HG03439 (cell line): ENCODE results near the gene HOXD12.

Experiments
- ATAC-seq: cut with Tn5 transposase; IDR thresholded peaks from one replicate; pipeline ENCODE4 v1.9.1; 2021; ENCODE audit warnings: mild to moderate bottlenecking, moderate library complexity; ENCODE audit not compliant: unreplicated experiment

Gene HOXD12

DNA sequence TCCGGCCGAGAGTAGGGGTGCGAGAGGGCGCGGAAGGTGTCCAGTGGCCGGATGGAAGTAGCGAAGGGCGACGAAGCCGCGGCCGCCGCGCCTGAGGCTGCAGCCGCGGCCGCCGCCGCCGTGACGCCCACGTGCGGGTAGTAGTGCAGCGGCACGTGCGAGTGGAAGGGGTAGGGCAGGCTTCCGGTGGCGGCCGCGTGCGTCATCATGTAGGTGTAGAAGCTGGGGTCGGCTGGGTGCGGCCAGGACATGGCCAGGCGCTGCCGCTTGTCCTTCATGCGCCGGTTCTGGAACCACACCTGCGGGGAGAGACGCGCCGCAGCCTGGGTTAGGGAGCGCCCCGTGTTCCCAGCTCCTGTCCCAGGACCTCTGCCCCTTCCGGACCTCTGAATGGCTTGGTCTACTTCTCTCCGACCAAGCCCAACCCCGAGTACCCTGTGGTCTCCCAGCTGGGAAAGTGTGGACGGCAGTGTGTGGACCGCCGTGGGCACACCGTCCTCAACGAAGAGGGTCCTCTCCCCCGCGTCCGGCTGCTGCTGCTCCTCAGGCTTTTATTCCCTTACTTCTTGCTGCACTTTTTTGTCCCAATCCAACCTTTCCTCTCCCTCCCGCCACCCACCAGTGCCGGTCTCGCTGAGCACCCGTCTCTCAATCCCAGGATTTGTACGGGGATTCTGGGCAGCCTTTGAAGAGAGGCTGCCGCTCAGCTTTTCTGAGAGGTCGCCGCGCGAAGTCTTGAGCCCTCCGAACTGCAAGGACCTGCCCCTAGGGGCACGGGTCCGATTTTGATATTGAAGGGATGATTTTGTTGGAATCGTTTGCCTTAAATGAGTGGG lies 18.8 kb upstream of the HOXD12 start:
- no peak for ATAC-seq

DNA sequence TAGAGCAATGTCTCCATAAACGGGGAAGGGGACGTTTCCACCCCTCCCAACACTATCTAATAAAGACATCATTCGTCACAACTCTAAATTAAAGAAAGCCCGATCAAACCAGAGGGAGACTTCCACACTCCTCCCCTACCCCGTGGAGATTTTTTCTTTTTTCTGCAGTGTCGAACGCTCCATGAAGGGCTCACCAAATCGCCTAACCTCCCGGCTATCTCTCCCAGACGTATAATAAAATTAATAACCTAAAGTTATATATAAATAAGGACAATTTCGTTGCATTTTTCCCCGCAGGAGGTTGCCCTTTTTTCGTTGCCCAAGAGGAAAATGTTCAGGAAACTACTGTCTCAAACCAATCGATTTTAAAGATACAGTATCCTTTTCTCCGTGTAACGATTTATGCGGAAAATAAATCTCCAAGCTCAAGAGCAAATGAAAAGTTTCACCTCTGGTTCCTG lies 18.2 kb upstream of the HOXD12 start:
- no peak for ATAC-seq

DNA sequence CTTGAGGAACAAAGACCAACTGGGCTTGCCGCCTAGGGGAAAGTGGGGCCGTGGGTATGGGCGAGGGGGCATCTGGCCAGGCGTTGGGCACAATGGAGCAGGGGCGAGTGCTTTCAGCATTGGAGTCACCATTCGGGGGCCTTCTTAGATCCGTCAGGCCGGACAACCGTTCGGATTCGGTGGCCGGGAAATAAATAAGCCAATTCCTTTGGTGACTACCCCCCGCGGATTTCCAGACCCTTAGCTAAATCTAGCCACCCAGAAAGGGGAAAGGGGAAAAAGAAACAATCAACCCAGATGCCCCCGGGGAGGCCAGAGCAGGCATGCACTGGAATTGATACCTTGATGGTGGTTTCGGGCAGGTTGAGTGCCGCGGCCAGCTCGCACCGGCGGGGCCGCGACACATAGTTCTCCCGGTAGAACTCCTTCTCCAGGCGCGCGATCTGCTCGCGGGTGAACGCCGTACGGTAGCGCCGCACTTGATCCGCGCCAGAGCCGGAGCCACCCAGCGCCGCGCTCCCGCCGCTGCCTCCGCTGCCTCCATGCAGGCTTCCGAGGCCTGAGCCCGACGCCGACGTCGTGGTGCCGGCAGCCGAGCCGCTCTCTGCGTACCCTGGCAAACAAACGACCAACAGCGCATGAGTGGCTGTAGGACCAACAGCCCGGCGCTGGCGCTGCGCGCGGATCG lies 17.6 kb upstream of the HOXD12 start:
- ATAC-seq, result no peak

DNA sequence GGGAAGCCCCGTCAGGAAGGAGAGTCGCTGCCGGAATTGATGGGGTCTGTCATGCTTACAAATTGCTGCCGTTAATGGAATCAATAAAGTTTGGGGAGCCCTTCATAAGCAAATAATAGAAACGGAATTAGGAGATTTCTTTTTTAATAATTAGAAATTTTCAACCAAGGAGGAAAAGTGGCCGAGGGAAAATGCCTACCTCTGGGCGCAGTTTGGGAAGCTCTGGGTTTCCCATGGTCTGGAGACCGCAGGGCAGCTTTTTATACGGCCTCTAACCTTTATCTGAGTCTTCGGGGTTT lies 17.1 kb upstream of the HOXD12 start:
- ATAC-seq, result no peak

DNA sequence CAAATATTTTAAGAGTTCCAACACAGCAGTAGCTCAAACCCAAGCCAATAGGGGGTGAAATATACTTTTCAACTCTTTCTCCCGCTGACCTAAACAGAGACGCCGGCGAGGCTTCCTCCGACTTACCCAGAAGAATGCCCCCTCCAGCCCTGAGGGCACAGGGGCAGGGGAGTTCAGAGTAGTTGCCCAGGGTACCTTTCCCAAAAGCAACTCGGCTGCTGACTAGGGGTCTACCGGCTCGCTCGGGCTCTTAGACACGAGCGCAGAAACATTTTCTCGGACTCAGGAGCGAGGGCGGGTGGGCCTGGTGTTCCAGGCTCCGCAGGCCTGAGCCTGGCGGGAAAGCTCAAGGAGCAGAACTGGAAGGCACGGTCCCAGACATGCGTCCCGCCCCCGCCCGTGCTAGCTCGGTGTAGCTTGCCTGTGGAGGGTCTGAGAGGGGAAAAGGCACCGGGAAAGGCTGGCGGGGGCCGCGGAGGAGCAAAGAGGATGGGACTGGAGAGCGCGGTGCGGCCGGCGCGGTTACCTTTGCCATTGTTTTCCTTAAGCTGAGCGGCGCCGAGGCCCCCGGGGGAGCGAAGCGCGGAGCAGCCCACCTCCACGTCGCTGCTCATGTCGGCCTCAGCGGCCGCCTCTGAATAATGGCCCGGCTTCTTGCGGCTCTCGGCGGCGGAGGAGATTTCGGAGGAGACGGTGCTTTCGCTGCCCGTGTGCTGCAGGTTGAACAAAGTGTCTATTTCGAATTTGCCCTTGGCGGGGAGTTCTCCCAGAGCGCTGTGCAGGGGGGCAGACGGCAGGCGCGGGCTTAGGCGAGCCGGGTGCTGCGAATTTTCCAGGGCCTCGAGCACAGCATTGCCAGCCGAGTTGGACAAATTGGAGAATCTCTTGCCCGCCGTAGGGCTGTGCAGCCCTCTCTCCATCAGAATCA lies 16.5 kb upstream of the HOXD12 start:
- no peak for ATAC-seq

DNA sequence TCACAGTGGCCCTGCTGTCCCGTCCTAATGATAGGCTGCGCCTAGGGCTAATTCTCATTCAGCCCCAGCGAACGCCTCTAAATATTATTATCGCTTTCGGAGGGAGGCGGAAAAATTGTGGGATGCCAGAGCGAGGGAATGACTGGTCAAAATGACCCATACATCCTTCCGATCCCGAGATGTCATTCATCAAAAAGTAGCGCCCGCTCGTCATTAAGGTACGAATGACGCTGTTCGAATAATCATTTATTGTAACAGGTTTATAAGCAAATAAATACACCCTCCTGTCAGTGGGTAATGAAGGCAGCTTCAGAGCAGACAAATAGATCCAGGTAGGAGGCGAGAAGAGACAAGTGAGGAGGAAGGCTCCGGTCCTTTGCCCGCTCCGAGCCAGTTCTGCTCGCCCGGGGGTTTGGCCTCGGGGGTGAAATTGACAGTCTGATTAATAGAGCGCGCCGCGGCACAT lies 15.8 kb upstream of the HOXD12 start, which contains the start of gene EVX2:
EVX2 (minus strand) TSS at position 167 of the 466 bp plus-strand sequence. CDS start 186 bp downstream, outside the sequence.
- no peak for ATAC-seq

DNA sequence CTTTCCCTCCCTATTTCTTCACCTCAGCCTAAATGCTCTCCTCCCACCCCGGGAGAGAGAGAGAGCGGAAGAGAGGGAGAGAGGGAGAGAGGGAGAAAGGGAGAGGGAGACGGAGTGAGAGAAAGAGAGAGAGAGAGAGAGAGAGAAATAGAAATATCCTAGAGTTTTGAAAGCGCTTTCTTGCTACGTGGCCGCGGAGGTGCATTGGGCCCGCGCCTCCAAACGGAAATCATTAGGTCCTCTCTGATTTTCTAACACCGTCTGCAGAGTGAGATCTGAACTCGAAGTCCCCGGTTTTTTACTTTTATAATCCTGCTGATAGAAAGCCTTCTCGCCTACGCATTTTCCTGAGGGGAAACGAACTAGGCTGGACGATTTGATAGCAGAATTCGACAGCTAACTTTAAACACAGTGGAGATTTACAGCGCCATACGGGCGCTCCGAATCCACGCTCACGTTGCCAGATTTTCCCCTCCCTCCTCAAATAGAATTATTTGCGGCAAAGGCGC lies 14.9 kb upstream of the HOXD12 start:
- ATAC-seq, result no peak

DNA sequence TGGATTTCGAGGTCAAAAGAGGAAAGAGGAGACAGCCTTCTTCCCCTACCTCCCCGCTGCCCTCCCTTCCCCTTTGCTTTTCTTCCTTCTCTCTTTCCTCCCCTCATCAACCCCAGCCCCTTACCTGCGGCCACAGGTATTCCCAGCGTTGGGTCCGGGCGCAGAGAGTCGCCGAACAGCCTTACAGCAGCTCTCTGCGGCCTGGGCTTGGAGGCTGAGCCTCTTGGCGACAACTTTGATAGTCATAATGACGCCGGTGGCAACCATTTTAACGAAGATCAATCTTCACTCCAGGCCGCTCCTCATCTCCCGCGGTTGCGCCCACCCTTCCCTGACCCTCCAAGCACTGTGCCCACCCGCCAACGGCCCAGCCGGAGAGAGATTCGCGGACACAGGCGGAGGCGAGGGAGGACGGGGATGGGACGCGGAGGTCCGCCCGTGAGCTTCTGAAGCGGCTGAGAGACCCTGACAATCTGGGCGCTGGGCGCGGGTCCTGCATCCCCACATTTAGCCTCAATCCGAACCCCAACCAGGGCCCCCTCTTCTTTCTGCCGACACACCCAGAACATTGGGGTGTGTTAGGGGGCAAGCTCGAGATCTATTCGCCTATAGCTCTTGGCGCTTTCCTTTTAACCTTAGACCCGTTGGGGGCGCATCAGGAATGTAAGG lies 14.3 kb upstream of the HOXD12 start:
- no peak for ATAC-seq

DNA sequence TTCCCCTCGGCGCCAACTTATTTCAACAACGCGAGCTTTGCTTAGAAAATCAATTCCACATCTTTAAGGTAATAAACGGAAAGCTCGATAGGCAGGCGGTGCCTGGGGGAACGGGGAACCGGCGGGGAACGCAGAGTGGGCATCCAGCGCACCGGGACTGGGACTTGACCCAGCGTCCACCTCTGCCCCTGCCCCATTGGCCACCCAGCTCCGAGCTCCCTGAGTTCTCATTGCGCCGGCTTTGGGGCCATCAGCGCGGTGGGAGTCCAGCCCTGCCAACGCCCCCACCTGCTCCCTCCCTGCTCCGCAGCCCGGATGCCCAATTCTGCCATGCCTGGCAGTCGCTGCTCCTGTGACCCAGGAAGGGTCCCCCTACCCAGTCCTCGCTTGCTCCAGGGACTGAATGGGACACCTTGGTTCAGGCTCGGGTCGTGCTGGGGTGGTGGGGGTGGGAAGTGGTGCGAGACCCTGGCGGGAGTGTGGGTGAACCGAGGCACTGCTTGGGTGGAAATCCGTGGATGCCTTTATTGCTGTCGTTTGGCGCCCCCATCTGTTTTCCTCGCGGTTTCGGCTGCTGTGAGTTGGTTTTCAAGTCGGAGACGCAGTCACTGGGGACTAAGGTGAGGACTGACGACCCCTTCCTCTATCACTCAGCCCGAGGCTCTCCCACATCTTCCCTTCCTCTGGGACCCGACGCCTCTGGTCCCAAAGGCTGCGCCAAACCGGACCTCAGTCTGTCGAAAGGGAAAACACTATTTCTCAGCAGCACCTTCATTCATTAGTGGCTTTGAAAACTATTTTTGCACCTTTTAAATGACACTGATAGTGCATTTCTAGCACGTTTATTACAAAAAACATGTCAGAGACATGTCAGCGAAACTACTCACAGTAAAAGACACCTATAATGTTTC lies 13.5 kb upstream of the HOXD12 start:
- no peak for ATAC-seq

DNA sequence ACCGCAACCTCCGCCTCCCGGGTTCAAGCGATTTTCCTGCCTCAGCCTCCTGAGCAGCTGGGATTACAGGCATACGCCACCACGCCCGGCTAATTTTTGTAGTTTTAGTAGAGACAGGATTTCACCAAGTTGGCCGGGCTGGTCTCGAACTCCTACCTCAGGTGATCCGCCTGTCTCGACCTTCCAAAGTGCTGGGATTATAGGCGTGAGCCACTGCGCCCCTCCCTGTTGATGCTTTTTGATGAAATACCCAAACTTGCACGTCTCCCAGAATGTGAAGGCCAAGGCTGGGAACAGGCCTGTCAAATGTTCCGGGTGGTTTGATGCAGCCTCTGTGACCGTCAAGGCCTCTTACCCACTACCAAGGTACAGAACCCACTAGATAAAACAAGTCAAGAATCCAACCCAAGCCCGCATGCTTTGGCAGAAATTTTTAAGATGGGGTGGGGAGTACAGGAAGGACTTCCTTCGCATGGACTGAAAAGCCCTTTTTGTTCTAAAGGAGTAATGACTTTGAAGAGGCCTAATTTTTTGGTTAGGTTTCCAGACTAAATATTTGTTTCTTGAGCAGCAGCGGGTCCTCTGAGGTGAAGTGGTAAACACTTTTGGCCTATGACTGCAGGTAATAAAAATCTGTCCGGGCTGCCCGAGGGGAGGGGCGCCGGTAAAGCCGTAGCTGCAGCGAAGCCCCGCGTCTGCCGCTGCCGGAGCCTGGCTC lies 12.1 kb upstream of the HOXD12 start:
- no peak for ATAC-seq

DNA sequence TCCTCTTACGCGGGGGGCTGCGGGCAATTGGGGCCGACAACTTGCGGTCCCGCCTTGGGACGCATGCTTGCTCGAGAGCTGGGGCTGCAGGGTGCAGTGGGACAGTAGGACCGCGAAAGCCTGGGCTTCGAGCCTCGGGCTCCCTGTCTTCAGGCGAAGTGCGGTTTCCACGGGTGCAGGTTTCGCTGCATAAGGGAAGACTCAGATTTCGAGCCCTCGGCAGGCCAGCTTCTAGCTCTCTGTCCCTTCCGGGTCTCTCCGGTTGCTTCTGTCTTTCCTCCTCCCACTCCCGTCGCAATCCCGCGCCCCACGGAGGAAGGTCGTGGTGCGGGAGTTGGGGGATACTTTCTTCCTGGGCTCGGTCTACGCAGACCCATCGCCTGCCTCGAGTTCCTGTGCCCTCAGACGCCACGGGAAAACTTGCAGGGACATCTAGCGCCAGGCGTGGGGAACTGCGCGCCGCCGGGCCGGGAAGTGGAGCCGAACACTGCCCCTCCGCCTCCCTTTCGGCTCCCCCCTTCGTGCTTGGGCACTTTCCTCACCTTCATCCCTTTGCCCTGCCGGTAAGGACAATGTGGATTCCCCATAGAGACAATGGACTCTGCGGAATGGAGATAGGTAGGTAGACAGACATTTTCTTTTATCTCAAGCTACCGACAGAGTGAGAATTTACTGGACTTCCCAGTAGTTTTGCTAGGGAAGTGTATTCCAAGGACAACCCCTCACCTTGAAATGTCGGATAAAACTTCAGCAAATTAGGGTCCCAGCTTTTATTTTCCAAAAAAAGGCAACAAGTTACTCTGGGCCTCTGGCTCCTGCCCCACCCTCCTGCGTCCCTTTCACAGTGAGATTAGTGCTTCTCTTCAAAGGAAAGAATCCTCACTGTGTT lies 11.3 kb upstream of the HOXD12 start:
- ATAC-seq, result no peak

DNA sequence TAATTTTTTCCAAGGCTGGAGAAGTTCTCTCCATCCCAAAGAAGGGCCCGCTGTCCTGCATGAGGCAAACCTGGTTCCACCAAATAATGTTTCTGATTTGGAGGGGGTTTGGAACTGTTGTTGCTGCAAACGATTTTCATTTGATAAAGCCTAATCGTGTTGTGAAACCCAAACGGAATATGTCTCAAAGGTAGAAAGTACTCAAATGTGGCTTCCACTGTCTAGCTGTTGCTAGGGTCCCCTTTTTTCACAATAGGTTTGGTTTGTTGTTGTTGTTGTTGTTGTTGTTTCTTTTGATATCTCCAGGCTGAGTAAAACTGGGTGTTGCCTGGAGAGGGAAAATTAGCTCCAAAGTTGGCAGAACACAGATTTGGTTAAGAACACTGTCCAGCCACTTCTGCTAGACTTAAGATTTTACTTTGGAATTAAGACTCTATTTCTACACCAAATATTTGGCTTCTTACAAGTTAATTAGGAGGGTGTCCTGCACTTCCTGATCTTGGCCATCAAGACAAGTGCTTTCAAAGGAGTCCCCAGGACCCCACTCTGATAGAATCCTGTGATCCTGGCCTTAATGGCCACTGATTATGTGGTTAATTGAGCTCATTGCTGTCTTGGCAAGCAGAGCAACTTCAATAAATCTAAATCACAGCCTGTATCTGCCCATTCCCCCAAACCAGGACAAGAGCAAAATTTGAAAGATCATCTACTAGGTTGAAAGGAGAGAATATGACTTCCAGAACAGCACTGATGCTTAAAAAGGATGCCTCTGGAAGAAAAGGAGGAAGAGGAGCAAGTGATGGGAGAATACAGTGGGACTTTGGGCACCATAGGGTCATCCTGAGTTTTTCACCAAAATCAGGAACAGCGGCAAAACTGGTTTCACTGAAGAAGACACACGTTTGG lies 10.4 kb upstream of the HOXD12 start:
- no peak for ATAC-seq

DNA sequence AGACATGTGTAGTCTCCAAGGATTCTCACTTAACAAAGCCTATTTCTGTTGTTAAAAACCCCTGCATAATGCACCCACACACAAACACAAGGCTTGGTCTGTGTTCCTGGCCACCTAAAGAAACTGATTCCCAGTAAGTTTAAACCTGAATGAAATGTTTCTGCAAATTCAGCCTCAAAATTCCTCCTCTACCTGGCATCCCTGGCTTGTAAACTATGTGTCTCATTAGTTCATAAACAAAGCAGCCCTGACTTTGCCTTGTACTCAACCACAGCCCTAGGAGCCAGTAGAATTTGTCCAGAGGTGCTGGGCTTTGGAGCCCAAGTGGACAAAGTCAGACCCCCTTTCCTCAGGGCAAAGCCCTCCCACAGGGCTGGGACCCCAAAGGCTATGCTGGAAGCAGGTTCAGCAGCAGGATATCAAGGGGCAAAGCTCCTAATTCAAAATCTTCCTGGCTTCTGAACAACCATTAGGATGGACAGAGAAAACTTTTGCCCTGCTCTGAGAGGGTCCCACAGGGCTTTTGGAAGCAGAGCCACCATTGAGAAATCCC lies 9.7 kb upstream of the HOXD12 start:
- no peak for ATAC-seq

DNA sequence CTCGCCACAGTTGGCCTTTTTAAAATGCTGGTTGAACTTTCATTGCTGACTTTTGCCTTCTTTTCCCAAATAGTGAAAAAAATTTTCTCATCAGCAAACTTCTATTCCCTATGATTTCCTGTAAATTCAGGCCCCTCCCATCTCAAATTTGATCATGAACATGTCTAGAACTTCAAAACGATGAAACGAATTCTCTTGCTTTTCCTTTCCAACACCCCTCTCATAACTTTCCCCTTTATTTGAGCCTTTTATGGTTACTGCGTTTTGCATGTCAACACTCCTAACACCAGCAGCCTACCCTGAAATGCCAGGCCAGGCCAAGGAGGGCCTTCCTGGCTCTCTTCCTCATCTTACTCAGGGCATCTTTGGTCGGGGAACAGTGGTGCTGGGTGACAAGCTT lies 8.7 kb upstream of the HOXD12 start:
- no peak for ATAC-seq

DNA sequence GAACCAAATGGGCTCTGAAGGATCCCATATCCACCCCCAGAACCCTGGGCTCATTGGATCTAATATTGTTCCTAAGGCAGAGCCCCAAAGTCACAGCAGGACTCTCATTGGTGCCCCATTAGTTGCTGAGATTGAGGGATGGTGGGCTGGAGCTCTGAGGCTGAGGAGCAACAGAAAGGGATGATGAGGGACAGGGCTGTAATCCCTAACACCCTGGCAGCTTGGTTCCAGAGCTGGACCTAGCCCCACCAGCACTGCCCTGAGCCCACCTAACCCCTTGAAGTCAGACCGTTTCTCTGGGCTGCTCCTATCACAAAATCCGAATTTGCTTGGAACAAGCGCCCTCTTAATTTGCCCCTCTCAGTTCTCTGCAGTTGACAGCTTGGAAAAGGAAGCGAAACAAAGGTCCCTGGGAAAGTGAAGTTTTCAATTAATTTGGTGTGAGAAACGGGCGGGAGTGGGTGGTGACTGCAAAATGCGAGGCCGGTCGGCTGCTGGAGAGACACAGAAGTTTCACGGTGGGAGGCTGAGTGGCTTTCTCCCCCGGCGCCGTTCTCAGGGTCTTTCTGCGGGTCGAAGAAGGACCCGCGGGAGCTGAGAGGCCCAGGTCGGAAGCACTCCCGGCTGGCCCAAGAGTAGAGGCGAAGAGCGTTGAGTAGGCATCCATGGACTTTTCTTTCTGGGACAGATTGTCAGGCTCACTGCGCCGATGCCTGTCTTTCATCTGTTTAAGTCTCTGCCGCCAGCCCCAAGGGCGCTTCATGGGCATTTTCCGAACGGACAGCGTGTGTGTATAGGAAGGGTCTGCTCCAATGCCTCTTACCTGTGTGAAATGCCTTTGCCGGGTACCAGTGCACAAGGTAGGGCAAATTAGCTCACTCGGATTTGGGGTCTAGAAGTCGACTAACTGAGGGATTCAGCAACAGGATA lies 8.0 kb upstream of the HOXD12 start:
- ATAC-seq, result no peak
